ENCODE measurements around the gene SAMD9. TPM values are rescaled to one million over a fixed set of nuclear protein-coding genes. Genes with fewer than 3 reads are reported as not detected.

The SAMD9 gene
- total RNA-seq, 1 experiment from 2014 or later: 6.0 TPM

- H3K27ac ChIP-seq (ENCODE audit: low read length): no peak overlapping the region
- BruUV-seq (replicated peaks): no TSS peak
- intact Hi-C loops (cut with micrococcal nuclease; ENCODE audit: unreplicated experiment) (no loop called here), in situ Hi-C loops (cut with HindIII; ENCODE audit: low pct_unique_long_range_greater_than_20kb, low sequenced_read_pairs) (no loop called here)
- no peaks in the 10 kb centered on the region for H3K36me3 ChIP-seq (ENCODE audit: control insufficient read depth, insufficient read depth, low read length)
- no peaks in the 10 kb centered on the region for H3K4me1 ChIP-seq (ENCODE audit: control insufficient read depth, insufficient read depth, low read length)
- DNase-seq (ENCODE audit: low read depth, low spot score) (no peak), ATAC-seq (no peak)
- TF ChIP-seq TCF7L2 (IDR thresholded peaks at IDR 0.05; ENCODE audit: low read depth, low read length) (no peak), SIN3A (IDR thresholded peaks at IDR 0.05; ENCODE audit: borderline replicate concordance, insufficient read depth, low read depth, low read length) (no peak)
- TF ChIP-seq, protein P1, sequence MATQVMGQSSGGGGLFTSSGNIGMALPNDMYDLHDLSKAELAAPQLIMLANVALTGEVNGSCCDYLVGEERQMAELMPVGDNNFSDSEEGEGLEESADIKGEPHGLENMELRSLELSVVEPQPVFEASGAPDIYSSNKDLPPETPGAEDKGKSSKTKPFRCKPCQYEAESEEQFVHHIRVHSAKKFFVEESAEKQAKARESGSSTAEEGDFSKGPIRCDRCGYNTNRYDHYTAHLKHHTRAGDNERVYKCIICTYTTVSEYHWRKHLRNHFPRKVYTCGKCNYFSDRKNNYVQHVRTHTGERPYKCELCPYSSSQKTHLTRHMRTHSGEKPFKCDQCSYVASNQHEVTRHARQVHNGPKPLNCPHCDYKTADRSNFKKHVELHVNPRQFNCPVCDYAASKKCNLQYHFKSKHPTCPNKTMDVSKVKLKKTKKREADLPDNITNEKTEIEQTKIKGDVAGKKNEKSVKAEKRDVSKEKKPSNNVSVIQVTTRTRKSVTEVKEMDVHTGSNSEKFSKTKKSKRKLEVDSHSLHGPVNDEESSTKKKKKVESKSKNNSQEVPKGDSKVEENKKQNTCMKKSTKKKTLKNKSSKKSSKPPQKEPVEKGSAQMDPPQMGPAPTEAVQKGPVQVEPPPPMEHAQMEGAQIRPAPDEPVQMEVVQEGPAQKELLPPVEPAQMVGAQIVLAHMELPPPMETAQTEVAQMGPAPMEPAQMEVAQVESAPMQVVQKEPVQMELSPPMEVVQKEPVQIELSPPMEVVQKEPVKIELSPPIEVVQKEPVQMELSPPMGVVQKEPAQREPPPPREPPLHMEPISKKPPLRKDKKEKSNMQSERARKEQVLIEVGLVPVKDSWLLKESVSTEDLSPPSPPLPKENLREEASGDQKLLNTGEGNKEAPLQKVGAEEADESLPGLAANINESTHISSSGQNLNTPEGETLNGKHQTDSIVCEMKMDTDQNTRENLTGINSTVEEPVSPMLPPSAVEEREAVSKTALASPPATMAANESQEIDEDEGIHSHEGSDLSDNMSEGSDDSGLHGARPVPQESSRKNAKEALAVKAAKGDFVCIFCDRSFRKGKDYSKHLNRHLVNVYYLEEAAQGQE (IDR thresholded peaks at IDR 0.05; ENCODE audit: insufficient read depth in 1 of 2, low read depth in 2 of 2, low read length in 1 of 2): no peak
- H3K4me3 ChIP-seq (ENCODE audit: low read depth in 2 of 2, low read length in 2 of 2): no peak overlapping the region
- POLR2A ChIA-PET: no interaction called here
- CTCF ChIA-PET: no interaction called here
- H3K27me3 ChIP-seq (ENCODE audit: control insufficient read depth, insufficient read depth, low read length): peaks cover 2% of the 10 kb centered on the region
- H3K9me3 ChIP-seq (ENCODE audit: control insufficient read depth, insufficient read depth, low read depth, low read length): no peaks in the 10 kb centered on the region
Observed at GRCh38 chr7:93108003-93108402, 9.8 kb downstream of the SAMD9 start.

DNA sequence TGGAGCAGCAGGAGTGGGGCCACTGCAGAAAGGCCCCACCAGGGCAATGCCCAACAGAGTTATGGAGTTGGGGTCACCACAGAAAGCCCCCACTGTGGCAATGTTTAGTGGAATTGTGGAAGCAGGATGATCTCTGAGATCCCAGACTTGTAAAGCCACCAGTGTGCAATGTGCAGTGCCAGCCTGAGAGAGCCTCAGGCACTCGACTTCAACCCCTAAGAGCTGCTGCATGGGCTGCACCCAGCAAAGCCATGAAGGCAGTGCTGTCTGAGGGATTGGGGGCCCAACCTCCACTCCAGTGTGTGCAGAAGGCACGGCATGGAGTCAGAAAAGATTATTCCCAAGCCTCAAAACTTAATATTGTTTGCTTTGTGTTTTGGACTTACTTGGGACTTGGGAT lies 20.4 kb downstream of the SAMD9 start:
- in situ Hi-C loops (cut with HindIII; ENCODE audit: low pct_unique_long_range_greater_than_20kb, low sequenced_read_pairs): no loop called here
- no peaks in the 10 kb centered on the region for H3K9me3 ChIP-seq (ENCODE audit: control insufficient read depth, insufficient read depth, low read depth, low read length)
- no TSS peak for BruUV-seq (replicated peaks)
- DNase-seq (ENCODE audit: low read depth, low spot score) (no peak), ATAC-seq (no peak)
- no peaks in the 10 kb centered on the region for H3K4me1 ChIP-seq (ENCODE audit: control insufficient read depth, insufficient read depth, low read length)
- H3K36me3 ChIP-seq (ENCODE audit: control insufficient read depth, insufficient read depth, low read length): no peaks in the 10 kb centered on the region
- H3K27ac ChIP-seq (ENCODE audit: low read length): no peak overlapping the region
- intact Hi-C loops (cut with micrococcal nuclease; ENCODE audit: unreplicated experiment): no loop called here
- peaks cover 5% of the 10 kb centered on the region; the same call in 1 of the 2 replicates for H3K27me3 ChIP-seq (ENCODE audit: control insufficient read depth, insufficient read depth, low read length)
- ChIA-PET POLR2A (no interaction called here), CTCF (no interaction called here)
- TF ChIP-seq, protein P1 (IDR thresholded peaks at IDR 0.05; ENCODE audit: insufficient read depth in 1 of 2, low read depth in 2 of 2, low read length in 1 of 2): no peak
- TF ChIP-seq, protein P2, sequence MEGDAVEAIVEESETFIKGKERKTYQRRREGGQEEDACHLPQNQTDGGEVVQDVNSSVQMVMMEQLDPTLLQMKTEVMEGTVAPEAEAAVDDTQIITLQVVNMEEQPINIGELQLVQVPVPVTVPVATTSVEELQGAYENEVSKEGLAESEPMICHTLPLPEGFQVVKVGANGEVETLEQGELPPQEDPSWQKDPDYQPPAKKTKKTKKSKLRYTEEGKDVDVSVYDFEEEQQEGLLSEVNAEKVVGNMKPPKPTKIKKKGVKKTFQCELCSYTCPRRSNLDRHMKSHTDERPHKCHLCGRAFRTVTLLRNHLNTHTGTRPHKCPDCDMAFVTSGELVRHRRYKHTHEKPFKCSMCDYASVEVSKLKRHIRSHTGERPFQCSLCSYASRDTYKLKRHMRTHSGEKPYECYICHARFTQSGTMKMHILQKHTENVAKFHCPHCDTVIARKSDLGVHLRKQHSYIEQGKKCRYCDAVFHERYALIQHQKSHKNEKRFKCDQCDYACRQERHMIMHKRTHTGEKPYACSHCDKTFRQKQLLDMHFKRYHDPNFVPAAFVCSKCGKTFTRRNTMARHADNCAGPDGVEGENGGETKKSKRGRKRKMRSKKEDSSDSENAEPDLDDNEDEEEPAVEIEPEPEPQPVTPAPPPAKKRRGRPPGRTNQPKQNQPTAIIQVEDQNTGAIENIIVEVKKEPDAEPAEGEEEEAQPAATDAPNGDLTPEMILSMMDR (IDR thresholded peaks at IDR 0.05): no peak
- TF ChIP-seq SIN3A (IDR thresholded peaks at IDR 0.05; ENCODE audit: borderline replicate concordance, insufficient read depth, low read depth, low read length) (no peak), TCF7L2 (IDR thresholded peaks at IDR 0.05; ENCODE audit: low read depth, low read length) (no peak), POLR2AphosphoS5 (IDR thresholded peaks at IDR 0.05; ENCODE audit: low read depth, low read length) (no peak)
- H3K4me3 ChIP-seq (ENCODE audit: low read depth in 2 of 2, low read length in 2 of 2): no peak overlapping the region

All from Panc1 (cell line).